Activated CD4-positive, alpha-beta T cell treated with anti-CD3 and anti-CD28 coated beads, Interleukin-2, amount 10 ng/mL, durations not matched to agents 24 days and 14 days (primary cell): ENCODE results near the gene ABHD16B. TPM values are rescaled to one million over a fixed set of nuclear protein-coding genes. Genes with fewer than 3 reads are reported as not detected.
"Not testable (repeated sequence)": the region's sequence is repeated elsewhere in the genome, so short reads cannot be mapped to it uniquely, and the experiment has no call there.

Experiments used
- DNase-seq: peaks from one replicate; pipeline ENCODE4 v3.0.0; 2022
- H3K27ac Mint-ChIP-seq: one replicate; pipeline ENCODE4 v1.8.0; 2022; ENCODE audit warnings: mild to moderate bottlenecking, mixed read lengths
- H3K27me3 Mint-ChIP-seq: one replicate; pipeline ENCODE4 v1.8.0; 2022; ENCODE audit warnings: mixed read lengths
- H3K36me3 Mint-ChIP-seq: one replicate; pipeline ENCODE4 v1.8.0; 2022; ENCODE audit warnings: low read depth, mild to moderate bottlenecking, mixed read lengths
- H3K4me1 Mint-ChIP-seq: one replicate; pipeline ENCODE4 v1.8.0; 2021; ENCODE audit warnings: mixed read lengths
- H3K4me3 Mint-ChIP-seq: one replicate; pipeline ENCODE4 v1.8.0; 2022; ENCODE audit warnings: mild to moderate bottlenecking, moderate library complexity, mixed read lengths
- H3K9me3 Mint-ChIP-seq: one replicate; pipeline ENCODE4 v1.8.0; 2021; ENCODE audit warnings: mixed read lengths
- intact Hi-C: fragments of 100-400 bp; cut with micrococcal nuclease; formaldehyde crosslinking; loops from one replicate; pipeline ENCODE4 v1.15.1; 2023
- total RNA-seq: library from RNA; stranded (reverse); gene quantifications from 2 replicates; pipeline ENCODE4 v1.2.3, GENCODE V29; 2022

The ABHD16B gene
- total RNA-seq, 1 donor from 2014 or later, result 0.19 TPM

- DNase-seq, result no peak
- peaks cover 10% of the 10 kb centered on the region for H3K4me1 Mint-ChIP-seq
- no peaks in the 10 kb centered on the region for H3K9me3 Mint-ChIP-seq
- H3K4me3 Mint-ChIP-seq, result no peak overlapping the region
- no peak overlapping the region for H3K27ac Mint-ChIP-seq
- peaks cover 32% of the 10 kb centered on the region for H3K27me3 Mint-ChIP-seq
- no peaks in the 10 kb centered on the region for H3K36me3 Mint-ChIP-seq
- intact Hi-C loops, result no loop called here
These were observed 18.1 kb upstream of the ABHD16B start for GRCh38 chr20:63843222-63843621.

DNA sequence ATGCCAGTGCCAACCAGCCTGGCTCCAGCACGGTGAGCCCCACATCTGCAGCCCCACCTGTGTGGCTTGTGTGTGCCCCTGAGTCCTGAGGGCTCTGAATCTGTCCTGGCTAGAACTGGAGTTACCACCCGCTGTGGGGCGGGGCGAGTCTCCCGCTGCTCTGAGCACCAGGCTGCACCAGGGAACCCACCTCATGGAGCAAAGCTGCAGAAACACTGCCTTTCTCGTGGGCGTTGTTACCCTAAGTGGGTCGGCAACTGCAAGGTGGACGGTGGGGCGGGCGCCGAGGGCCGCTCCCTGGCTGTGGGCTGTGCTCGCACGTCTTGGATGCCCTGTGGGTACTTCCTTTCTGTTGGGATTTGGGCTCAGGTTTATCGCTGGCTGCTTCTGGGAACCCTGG is 17.5 kb upstream of the ABHD16B start:
- no peak for DNase-seq
- H3K4me1 Mint-ChIP-seq, result peaks cover 10% of the 10 kb centered on the region
- no peak overlapping the region for H3K27ac Mint-ChIP-seq
- H3K36me3 Mint-ChIP-seq, result no peaks in the 10 kb centered on the region
- no peaks in the 10 kb centered on the region for H3K9me3 Mint-ChIP-seq
- H3K4me3 Mint-ChIP-seq, result no peak overlapping the region
- intact Hi-C loops, result no loop called here
- peaks cover 32% of the 10 kb centered on the region for H3K27me3 Mint-ChIP-seq

- peaks cover 32% of the 10 kb centered on the region for H3K27me3 Mint-ChIP-seq
- H3K4me3 Mint-ChIP-seq, result no peak overlapping the region
- intact Hi-C loops, result no loop called here
- H3K9me3 Mint-ChIP-seq, result no peaks in the 10 kb centered on the region
- no peak for DNase-seq
- H3K36me3 Mint-ChIP-seq, result no peaks in the 10 kb centered on the region
- peaks cover 10% of the 10 kb centered on the region for H3K4me1 Mint-ChIP-seq
- no peak overlapping the region for H3K27ac Mint-ChIP-seq
These were observed 16.7 kb upstream of the ABHD16B start for GRCh38 chr20:63844511-63844991.

- H3K27ac Mint-ChIP-seq, result no peak overlapping the region
- intact Hi-C loops, result no loop called here
- H3K9me3 Mint-ChIP-seq, result no peaks in the 10 kb centered on the region
- no peak overlapping the region for H3K4me3 Mint-ChIP-seq
- DNase-seq, result no peak
- H3K27me3 Mint-ChIP-seq, result peaks cover 30% of the 10 kb centered on the region
- no peaks in the 10 kb centered on the region for H3K36me3 Mint-ChIP-seq
- H3K4me1 Mint-ChIP-seq, result peaks cover 18% of the 10 kb centered on the region
These were observed 15.0 kb upstream of the ABHD16B start for GRCh38 chr20:63846128-63846771.

GRCh38 chr20:63846888-63847236 is 14.4 kb upstream of the ABHD16B start:
- H3K27me3 Mint-ChIP-seq, result peaks cover 30% of the 10 kb centered on the region
- H3K27ac Mint-ChIP-seq, result no peak overlapping the region
- intact Hi-C loops, result no loop called here

DNA sequence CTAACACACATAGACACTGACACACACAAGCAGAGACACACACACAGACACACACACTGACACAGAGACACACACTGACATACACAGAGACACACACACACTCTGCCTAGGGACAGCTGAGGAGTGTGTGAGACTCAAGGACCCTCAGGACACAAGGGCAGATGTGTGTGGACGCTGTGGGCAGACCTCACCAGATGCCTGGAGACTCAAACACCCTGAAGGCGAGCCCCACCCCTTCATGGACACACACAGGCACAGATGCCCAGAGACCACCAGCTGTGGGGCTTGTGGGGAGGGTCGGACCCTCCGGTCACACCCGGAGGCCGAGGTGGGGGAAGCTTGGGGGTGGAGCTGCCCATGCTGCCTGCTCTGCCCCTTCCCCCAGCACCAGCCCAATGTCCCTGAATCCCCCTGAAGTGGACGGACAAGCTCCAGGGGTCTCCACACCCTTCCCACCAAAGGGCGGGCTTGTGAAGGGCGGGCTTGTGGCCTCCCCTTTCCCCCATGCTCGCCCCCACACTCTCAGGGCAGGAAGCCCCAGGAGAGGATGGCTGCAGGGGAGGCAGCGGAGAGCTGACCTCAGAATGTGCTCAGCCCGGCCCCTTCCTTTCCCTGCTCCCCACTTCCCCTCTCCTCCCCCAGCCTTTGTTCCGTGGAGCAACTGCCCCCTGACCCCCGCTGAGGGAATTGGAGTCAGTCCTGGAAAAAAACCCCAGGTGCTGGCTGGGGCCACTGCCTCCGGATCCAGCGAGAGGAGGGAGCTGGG is 13.9 kb upstream of the ABHD16B start:
- intact Hi-C loops, result no loop called here
- no peaks in the 10 kb centered on the region for H3K9me3 Mint-ChIP-seq
- H3K27ac Mint-ChIP-seq, result no peak overlapping the region
- H3K4me3 Mint-ChIP-seq, result no peak overlapping the region
- peaks cover 20% of the 10 kb centered on the region for H3K4me1 Mint-ChIP-seq
- no peaks in the 10 kb centered on the region for H3K36me3 Mint-ChIP-seq
- H3K27me3 Mint-ChIP-seq, result peaks cover 27% of the 10 kb centered on the region
- no peak for DNase-seq

More at GRCh38 chr20:63846888-63847236, 14.4 kb upstream of the ABHD16B start:
- Mint-ChIP-seq H3K4me1 (peaks cover 20% of the 10 kb centered on the region), H3K9me3 (no peaks in the 10 kb centered on the region), H3K4me3 (no peak overlapping the region), H3K36me3 (no peaks in the 10 kb centered on the region)
- DNase-seq, result no peak

GRCh38 chr20:63848003-63848911 is 13.0 kb upstream of the ABHD16B start:
- no peak for DNase-seq
- intact Hi-C loops, result no loop called here
- H3K4me1 Mint-ChIP-seq, result peaks cover 19% of the 10 kb centered on the region
- H3K9me3 Mint-ChIP-seq, result no peaks in the 10 kb centered on the region
- H3K36me3 Mint-ChIP-seq, result no peaks in the 10 kb centered on the region
- no peak overlapping the region for H3K27ac Mint-ChIP-seq
- H3K4me3 Mint-ChIP-seq, result no peak overlapping the region
- H3K27me3 Mint-ChIP-seq, result peaks cover 21% of the 10 kb centered on the region

- intact Hi-C loops, result no loop called here
- no peaks in the 10 kb centered on the region for H3K36me3 Mint-ChIP-seq
- no peak overlapping the region for H3K4me3 Mint-ChIP-seq
- no peak for DNase-seq
- peak overlapping the region; percentile 9 for H3K27ac Mint-ChIP-seq
- peaks cover 6% of the 10 kb centered on the region for H3K27me3 Mint-ChIP-seq
- peaks cover 15% of the 10 kb centered on the region for H3K4me1 Mint-ChIP-seq
- H3K9me3 Mint-ChIP-seq, result no peaks in the 10 kb centered on the region
These were observed 10.4 kb upstream of the ABHD16B start for GRCh38 chr20:63850689-63851547.

GRCh38 chr20:63851548-63851943 is 9.8 kb upstream of the ABHD16B start:
- DNase-seq, H3K27me3 Mint-ChIP-seq, H3K4me3 Mint-ChIP-seq, H3K9me3 Mint-ChIP-seq, H3K36me3 Mint-ChIP-seq, intact Hi-C loops: not testable (repeated sequence)
- Mint-ChIP-seq H3K27ac (peak overlapping the region; percentile 9), H3K4me1 (peaks cover 13% of the 10 kb centered on the region)

DNA sequence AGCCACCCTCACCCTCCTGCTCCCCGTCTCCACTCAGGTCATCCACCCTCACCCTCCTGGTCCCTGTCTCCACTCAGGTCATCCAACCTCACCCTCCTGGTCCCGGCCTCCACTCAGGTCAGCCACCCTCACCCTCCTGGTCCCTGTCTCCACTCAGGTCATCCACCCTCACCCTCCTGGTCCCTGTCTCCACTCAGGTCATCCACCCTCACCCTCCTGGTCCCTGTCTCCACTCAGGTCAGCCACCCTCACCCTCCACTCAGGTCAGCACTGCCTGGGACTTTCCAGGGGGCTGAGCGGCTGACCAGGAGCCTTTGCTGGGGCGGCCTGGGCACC is 7.6 kb upstream of the ABHD16B start:
- H3K9me3 Mint-ChIP-seq, H3K27me3 Mint-ChIP-seq, intact Hi-C loops, DNase-seq, H3K4me3 Mint-ChIP-seq, H3K36me3 Mint-ChIP-seq: not testable (repeated sequence)
- H3K27ac Mint-ChIP-seq, result peak overlapping the region; percentile 29
- H3K4me1 Mint-ChIP-seq, result peaks cover 19% of the 10 kb centered on the region

- no peaks in the 10 kb centered on the region for H3K9me3 Mint-ChIP-seq
- no peak overlapping the region for H3K4me3 Mint-ChIP-seq
- no peaks in the 10 kb centered on the region for H3K36me3 Mint-ChIP-seq
- H3K27ac Mint-ChIP-seq, result no peak overlapping the region
- H3K4me1 Mint-ChIP-seq, result peaks cover 22% of the 10 kb centered on the region
- H3K27me3 Mint-ChIP-seq, result peaks cover 4% of the 10 kb centered on the region
- intact Hi-C loops, result no loop called here
- no peak for DNase-seq
These were observed 7.1 kb upstream of the ABHD16B start for GRCh38 chr20:63854069-63854765.

- H3K27ac Mint-ChIP-seq, result no peak overlapping the region
- no peak for DNase-seq
- H3K9me3 Mint-ChIP-seq, result no peaks in the 10 kb centered on the region
- peaks cover 4% of the 10 kb centered on the region for H3K27me3 Mint-ChIP-seq
- no peak overlapping the region for H3K4me3 Mint-ChIP-seq
- intact Hi-C loops, result no loop called here
- H3K36me3 Mint-ChIP-seq, result no peaks in the 10 kb centered on the region
- H3K4me1 Mint-ChIP-seq, result peaks cover 22% of the 10 kb centered on the region
These were observed 6.4 kb upstream of the ABHD16B start for GRCh38 chr20:63854766-63855362.
